GM10266 (cell line): ENCODE data around the gene TM4SF18.
"Not testable (repeated sequence)": the region's sequence is repeated elsewhere in the genome, so short reads cannot be mapped to it uniquely, and the experiment has no call there.

Source experiments
- DNase-seq: peaks from one replicate; pipeline ENCODE4 v3.0.0; 2012; ENCODE audit errors: extremely low spot score
- TF ChIP-seq, protein P1 (sequence below): IDR thresholded peaks from 2 replicates; pipeline ENCODE4 v1.5.1; 2012; ENCODE audit warnings: mild to moderate bottlenecking, low read depth; ENCODE audit not compliant: control insufficient read depth, insufficient read depth; ENCODE audit errors: missing control alignments

TM4SF18 gene

DNA sequence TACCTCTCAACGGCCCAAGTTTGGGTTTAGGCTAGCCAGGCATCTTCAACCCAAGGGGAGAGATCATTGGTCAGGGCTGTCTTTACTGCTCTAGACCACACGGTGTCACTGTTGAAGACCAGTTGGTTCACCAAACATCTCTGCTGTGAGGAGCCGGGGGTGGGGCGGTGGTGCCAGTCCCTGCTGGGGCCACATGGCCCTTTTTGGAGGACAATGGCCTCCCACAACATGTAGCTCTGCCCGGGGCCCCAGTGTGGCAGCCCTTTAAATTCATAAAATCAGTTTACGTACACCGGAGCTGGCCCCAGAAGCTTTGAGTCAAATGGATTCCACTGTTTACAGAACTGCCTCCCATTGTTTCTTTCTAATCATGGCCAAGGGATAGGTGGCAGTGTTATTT is 19.1 kb upstream of the TM4SF18 start:
- TF ChIP-seq, protein P1, sequence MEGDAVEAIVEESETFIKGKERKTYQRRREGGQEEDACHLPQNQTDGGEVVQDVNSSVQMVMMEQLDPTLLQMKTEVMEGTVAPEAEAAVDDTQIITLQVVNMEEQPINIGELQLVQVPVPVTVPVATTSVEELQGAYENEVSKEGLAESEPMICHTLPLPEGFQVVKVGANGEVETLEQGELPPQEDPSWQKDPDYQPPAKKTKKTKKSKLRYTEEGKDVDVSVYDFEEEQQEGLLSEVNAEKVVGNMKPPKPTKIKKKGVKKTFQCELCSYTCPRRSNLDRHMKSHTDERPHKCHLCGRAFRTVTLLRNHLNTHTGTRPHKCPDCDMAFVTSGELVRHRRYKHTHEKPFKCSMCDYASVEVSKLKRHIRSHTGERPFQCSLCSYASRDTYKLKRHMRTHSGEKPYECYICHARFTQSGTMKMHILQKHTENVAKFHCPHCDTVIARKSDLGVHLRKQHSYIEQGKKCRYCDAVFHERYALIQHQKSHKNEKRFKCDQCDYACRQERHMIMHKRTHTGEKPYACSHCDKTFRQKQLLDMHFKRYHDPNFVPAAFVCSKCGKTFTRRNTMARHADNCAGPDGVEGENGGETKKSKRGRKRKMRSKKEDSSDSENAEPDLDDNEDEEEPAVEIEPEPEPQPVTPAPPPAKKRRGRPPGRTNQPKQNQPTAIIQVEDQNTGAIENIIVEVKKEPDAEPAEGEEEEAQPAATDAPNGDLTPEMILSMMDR = peak; percentile 75
- peak; percentile 66 for DNase-seq

DNA sequence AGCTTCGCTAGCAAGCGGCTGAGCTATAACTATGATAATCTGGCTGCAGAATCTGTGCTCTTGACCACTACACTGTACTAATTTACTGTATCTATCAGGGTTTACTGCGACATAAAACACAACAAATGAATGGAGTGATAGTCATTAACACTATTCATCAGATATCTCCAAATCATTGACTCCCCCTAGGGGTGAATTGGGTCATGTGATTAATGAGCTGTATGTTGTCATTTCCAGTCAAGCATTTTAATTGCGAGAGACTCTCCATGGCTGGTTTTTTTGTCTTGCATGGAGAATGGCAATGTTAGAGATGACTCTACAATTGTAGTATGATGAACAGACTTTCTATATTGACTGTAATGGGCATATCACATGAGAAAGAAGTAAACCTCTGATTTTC is 10.5 kb upstream of the TM4SF18 start:
- TF ChIP-seq, protein P1 = no peak
- no peak for DNase-seq

DNA sequence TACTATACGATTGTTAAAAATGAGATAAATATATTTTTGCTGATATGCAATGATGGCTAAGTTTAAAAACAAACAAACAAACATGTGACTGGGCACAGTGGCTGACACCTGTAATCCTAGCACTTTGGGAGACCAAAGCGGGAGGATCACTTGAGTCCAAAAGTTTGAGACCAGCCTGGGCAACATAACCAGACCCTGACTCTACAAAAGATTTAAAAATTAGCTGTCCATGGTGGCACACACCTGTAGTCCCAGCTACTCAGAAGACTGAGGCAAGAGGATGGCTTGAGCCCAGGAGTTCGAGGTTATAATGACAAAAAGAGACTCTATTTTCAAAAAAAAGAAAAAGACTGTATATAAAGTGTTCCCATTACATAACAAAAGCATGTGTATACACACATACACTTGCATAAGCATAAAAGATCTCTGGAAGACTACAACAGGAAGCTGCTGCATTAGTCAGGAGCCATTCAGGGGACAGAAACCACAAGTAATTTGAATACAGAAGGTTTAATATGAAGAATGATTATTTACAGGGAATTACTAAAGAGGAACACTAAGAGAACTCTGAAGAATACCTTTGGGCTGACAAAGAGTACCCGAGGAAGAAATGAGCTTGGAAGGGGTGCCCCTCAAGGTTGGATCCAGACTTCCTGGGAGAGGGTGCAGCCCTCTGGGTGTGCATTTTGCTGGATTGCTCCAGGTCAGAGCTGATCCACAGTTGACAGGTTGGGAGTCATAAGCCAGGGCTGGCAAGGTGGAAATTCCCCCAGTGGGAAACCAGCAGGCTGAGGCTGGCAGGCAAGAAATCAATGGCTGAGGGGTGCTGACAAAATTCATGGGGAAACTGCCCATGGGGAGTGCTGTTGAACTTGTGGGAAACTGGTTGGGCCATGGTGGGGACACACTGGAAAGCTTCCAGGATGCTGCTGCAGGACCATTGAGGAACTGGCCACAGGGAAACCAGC is 9.3 kb upstream of the TM4SF18 start:
- TF ChIP-seq, protein P1 = no peak
- no peak for DNase-seq

DNA sequence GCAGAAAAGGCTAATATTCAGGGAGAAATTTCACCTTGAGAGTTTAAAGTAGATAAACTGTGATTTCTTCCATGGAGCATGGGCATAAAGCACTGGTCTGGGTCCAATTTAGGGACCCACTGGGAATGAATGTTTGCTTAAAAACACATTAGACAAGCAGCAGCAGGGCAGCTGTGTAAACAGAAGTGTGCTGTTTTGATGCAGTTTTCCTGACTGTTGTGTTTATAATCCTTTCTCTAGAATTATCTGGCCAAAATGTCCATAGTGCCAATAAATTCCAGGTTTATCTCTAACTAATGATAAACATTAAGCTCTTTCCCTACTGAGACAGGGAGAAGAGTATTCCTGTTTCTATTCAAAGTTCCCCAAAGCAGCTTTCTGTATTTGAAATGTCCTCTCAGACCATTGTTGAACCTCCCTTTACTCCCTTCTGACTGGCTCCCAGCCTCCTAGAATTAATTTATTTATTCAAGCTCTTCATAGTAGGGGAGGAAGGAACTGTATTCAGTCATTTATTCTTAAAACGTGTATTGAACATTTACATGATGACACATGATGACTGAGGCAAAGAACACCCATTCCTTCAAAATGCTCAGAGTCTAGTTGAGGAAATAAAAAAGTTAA is 7.0 kb upstream of the TM4SF18 start:
- TF ChIP-seq, protein P1 = no peak
- no peak for DNase-seq

DNA sequence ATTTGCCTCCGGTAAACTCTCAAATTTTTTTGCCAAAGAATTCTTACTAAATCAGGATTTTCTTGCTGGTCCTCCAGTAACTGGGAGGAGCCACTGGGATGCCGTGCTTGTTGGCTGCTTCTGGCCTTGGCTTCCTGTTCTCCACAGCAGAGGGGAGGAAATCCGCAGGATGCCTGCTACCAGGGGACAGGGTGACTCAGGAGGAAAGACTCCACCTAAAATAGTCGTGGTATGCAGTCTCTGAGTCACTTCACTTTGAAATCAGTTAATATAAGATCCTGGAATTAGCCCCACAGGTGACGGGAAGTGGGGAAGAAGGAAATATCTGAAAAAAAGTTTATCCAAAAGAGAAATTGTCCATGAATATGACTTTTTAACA is 6.5 kb upstream of the TM4SF18 start:
- TF ChIP-seq, protein P1 = no peak
- DNase-seq = no peak

DNA sequence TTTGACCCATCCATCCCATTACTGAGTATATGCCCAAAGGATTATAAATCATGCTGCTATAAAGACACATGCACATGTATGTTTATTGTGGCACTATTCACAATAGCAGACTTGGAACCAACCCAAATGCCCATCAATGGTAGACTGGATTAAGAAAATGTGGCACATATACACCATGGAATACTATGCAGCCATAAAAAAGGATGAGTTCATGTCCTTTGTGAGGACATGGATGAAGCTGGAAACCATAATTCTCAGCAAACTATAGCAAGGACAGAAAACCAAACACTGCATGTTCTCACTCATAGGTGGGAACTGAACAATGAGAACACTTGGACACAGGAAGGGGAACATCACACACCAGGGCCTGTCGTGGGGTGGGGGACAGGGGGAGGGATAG is 4.0 kb upstream of the TM4SF18 start:
- not testable (repeated sequence) for DNase-seq

DNA sequence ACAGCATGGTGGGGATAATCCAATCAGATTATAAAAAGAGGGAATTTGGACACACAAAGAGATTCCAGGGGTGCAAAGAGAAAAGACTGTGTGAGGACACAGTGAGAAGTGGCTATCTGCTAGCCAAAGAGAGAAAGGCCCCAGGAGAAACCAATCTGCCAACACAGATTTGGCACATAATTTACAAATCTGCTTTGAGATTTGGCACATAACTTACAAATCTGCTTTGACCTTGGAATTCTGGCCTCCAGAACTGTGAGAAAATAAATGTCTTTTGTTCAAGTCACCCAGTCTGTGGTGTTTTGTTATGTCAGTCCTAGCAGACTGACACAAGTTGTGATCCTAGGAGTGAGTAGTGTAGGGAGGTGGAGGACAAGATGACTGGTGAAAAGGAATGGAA is 3.5 kb upstream of the TM4SF18 start:
- TF ChIP-seq, protein P1 = no peak
- no peak for DNase-seq
